RWPE1 (cell line): ENCODE data around the gene PBX3.

ENCODE experiments used
- CTCF ChIA-PET: fragments of 350-600 bp; sonication (Branson Sonifier 250); formaldehyde crosslinking; extraction: SDS; loops from one replicate; lab custom pipeline; 2021; lab: Yijun Ruan, JAX
- POLR2A ChIA-PET: fragments of 400-600 bp; formaldehyde crosslinking; extraction: SDS; loops from one replicate; lab custom pipeline; 2020; ENCODE audit warnings: antibody characterized with exemption; ENCODE audit not compliant: low non-redundant PET; lab: Yijun Ruan, JAX
- DNase-seq: peaks from one replicate; pipeline ENCODE4 v3.0.0; 2012; ENCODE audit warnings: low spot score
- H3K27ac ChIP-seq: fragments of 450-650 bp; 2 replicates; pipeline ENCODE4 v1.5.1; 2017
- CTCF ChIP-seq: fragments of 450-650 bp; conservative IDR thresholded peaks from 2 replicates; pipeline ENCODE4 v1.5.1; 2017; ENCODE audit warnings: low read depth, mild to moderate bottlenecking

PBX3 gene

GRCh38 chr9:125844611-125845010 is 97.4 kb downstream of the PBX3 start:
- CTCF ChIA-PET: no interaction called here
- POLR2A ChIA-PET: no interaction called here

GRCh38 chr9:125845271-125845808 is 98.2 kb downstream of the PBX3 start:
- POLR2A ChIA-PET: no interaction called here
- no peak overlapping the region for H3K27ac ChIP-seq
- no peak for DNase-seq
- TF ChIP-seq CTCF: no peak
- CTCF ChIA-PET: interaction anchor here (1.0 kb wide), 1 partner anchor 553 kb away, joined by 3 read pairs; no protein-coding TSS in a partner anchor

More at GRCh38 chr9:125844611-125845010, 97.4 kb downstream of the PBX3 start:
- no peak for DNase-seq
- TF ChIP-seq CTCF: no peak
- H3K27ac ChIP-seq: no peak overlapping the region

- ChIA-PET POLR2A (no interaction called here), CTCF (no interaction called here)
- no peak for TF ChIP-seq CTCF
- no peak overlapping the region for H3K27ac ChIP-seq
- no peak for DNase-seq
These were observed 100.6 kb downstream of the PBX3 start for GRCh38 chr9:125847735-125848134.

- TF ChIP-seq CTCF: no peak
- ChIA-PET CTCF (interaction anchor here (0.6 kb wide), 1 partner anchor 100 kb away, joined by 5 read pairs; no protein-coding TSS in a partner anchor), POLR2A (no interaction called here)
- DNase-seq: no peak
- H3K27ac ChIP-seq: no peak overlapping the region
These were observed 103.0 kb downstream of the PBX3 start for GRCh38 chr9:125850106-125850632.

GRCh38 chr9:125850763-125851162 is 103.6 kb downstream of the PBX3 start:
- ChIA-PET POLR2A (no interaction called here), CTCF (interaction anchor here (0.6 kb wide), 1 partner anchor 13 kb away, joined by 3 read pairs; no protein-coding TSS in a partner anchor)
- no peak for DNase-seq
- H3K27ac ChIP-seq: no peak overlapping the region
- no peak for TF ChIP-seq CTCF

GRCh38 chr9:125851979-125852378 is 104.8 kb downstream of the PBX3 start:
- CTCF ChIA-PET: interaction anchor here (0.6 kb wide), 1 partner anchor 110 kb away, joined by 3 read pairs; no protein-coding TSS in a partner anchor
- H3K27ac ChIP-seq: no peak overlapping the region
- TF ChIP-seq CTCF: no peak
- POLR2A ChIA-PET: no interaction called here
- DNase-seq: no peak
